ENCODE measurements around the gene CRTAC1.

Gene CRTAC1

DNA sequence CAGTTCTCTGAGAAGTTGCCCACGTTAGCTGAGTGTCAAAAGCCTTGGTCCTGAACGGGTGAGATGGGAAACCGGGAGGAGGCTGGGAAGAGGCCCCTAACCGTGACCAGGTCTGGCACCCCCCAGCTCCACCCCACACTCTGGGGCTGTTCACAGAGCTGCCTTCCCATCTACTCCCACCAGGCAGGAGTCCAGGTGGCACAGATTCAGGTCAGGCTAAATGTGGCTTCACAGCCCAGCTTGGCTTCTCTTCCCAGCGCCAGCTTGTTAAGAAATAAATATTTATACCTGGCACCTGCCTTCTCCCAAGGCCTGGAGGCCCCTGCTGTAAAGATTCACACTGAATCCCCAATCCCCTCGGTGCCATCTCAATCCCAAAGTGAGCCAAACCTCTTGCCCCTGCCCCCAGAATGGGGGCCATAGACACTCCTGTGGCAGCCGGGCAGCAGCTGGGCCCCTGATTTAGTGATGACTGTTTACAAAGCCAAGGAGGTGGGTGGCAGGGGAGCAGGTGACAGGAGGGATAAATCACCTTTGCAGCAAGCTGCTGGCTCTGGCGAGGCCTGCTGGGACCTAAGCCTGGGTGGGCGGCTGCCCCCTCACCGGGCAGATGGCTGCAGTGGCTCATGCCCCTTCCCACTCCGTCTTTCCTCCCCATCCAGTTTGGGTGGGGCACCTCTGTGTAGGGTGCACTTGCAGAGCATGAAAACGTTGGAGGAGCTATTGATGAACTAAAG lies 108.2 kb downstream of the CRTAC1 start:
- H3K36me3 ChIP-seq, result no peaks in the 10 kb centered on the region
- H3K4me3 ChIP-seq (ENCODE audit: low read depth, low read length), result no peak overlapping the region
- peak; percentile 48 for DNase-seq
- no peaks in the 10 kb centered on the region for H3K27me3 ChIP-seq (ENCODE audit: insufficient read depth, low read depth, severe bottlenecking)
- H3K27ac ChIP-seq, result 0 out of 2 replicates have a peak overlapping the region, but pooled peaks have one; percentile 7
- TF ChIP-seq, protein P1, sequence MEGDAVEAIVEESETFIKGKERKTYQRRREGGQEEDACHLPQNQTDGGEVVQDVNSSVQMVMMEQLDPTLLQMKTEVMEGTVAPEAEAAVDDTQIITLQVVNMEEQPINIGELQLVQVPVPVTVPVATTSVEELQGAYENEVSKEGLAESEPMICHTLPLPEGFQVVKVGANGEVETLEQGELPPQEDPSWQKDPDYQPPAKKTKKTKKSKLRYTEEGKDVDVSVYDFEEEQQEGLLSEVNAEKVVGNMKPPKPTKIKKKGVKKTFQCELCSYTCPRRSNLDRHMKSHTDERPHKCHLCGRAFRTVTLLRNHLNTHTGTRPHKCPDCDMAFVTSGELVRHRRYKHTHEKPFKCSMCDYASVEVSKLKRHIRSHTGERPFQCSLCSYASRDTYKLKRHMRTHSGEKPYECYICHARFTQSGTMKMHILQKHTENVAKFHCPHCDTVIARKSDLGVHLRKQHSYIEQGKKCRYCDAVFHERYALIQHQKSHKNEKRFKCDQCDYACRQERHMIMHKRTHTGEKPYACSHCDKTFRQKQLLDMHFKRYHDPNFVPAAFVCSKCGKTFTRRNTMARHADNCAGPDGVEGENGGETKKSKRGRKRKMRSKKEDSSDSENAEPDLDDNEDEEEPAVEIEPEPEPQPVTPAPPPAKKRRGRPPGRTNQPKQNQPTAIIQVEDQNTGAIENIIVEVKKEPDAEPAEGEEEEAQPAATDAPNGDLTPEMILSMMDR (IDR thresholded peaks at IDR 0.05; ENCODE audit: low read depth, low read length), result no peak
- H3K9me3 ChIP-seq (ENCODE audit: severe bottlenecking), result peaks cover 2% of the 10 kb centered on the region

DNA sequence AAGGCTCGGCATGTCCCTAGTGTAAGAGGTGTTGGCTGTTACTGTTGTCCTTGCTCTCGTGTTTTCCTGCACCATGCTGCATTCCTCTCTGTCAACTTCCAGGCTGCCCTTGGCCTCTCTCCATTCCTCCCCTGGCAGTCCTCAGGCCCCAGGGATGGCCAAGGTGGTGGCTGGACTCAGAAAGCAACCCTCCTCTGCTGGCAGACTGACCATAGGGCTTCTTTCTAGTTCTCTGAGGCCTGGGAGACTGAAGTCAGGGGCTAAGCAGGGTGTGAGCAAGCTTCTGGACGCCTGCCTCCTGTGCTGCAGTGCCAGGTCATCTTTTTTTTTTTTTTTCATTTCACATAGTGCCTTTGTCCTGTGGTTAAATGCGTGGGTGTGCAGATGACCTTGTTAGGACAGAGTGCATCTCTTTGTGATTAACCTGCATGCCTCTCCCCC lies 108.8 kb downstream of the CRTAC1 start:
- no peak overlapping the region for H3K4me3 ChIP-seq (ENCODE audit: low read depth, low read length)
- peaks cover 2% of the 10 kb centered on the region for H3K9me3 ChIP-seq (ENCODE audit: severe bottlenecking)
- no peaks in the 10 kb centered on the region for H3K27me3 ChIP-seq (ENCODE audit: insufficient read depth, low read depth, severe bottlenecking)
- DNase-seq, result no peak
- TF ChIP-seq, protein P1 (IDR thresholded peaks at IDR 0.05; ENCODE audit: low read depth, low read length), result no peak
- no peaks in the 10 kb centered on the region for H3K36me3 ChIP-seq
- no peak overlapping the region for H3K27ac ChIP-seq

DNA sequence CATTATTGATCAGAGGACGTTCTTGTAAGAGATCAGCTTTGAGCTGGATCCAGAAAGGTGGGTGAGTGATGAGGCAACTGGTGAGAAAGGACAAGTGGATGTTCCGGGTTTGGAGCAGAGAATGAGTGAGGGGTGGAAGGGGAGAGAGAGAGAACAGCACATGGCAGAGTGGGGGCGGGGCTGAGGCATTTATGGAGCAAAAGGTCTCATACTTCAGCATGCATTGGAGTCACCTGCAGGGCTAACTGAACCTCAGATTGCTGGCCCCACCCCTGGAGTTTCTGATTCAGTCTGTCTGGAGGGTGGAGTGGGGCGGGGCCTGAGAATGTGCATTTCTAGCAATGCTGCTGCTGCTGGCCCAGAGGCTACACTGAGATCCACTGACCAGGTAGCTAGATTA lies 109.6 kb downstream of the CRTAC1 start:
- DNase-seq, result no peak
- Histone ChIP-seq H3K4me3 (ENCODE audit: low read depth, low read length) (no peak overlapping the region), H3K27ac (no peak overlapping the region), H3K9me3 (ENCODE audit: severe bottlenecking) (peaks cover 2% of the 10 kb centered on the region), H3K36me3 (no peaks in the 10 kb centered on the region), H3K27me3 (ENCODE audit: insufficient read depth, low read depth, severe bottlenecking) (no peaks in the 10 kb centered on the region)
- TF ChIP-seq, protein P1 (IDR thresholded peaks at IDR 0.05; ENCODE audit: low read depth, low read length), result no peak

DNA sequence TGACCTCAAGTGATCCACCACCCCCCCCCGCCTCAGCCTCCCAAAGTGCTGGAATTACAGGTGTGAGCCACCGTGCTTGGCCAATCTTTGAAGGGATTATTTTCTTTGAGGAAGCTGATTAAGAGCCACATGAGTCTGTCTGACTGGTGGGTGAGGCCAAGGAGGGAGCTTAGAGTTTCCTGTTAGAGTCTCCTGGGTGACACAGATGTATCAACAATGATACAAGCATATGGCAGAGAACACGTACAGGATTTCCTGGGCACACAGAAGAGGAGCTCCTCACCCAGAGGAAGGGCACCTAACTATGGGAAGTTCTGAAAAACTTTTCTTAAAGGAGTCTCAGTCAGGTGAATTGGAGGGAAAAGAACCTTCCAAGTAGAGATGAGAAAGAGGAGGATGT lies 111.4 kb downstream of the CRTAC1 start:
- H3K27ac ChIP-seq, result no peak overlapping the region
- H3K36me3 ChIP-seq, result no peaks in the 10 kb centered on the region
- no peaks in the 10 kb centered on the region for H3K27me3 ChIP-seq (ENCODE audit: insufficient read depth, low read depth, severe bottlenecking)
- H3K9me3 ChIP-seq (ENCODE audit: severe bottlenecking), result peaks cover 2% of the 10 kb centered on the region
- peak; percentile 46 for DNase-seq
- TF ChIP-seq, protein P1 (IDR thresholded peaks at IDR 0.05; ENCODE audit: low read depth, low read length), result no peak
- no peak overlapping the region for H3K4me3 ChIP-seq (ENCODE audit: low read depth, low read length)

DNA sequence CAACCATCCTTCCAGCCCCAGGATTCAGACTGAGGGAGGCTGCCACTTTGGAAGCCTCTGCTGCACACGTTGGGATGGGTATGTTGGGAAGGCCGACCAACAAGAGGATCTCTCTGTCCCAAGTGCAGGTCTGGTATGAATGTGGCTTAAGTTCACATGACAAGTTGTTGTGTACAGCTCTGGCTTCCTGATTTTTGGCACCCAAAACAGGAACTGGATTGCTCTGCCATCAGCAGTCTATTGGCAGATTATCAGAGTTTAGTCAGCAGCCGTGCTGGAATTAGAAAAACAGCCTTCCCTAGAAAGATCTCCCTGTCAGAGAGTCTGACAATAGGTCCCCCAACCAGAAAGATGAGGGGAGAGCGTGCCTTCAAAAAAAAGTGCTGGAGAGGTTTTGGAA lies 113.8 kb downstream of the CRTAC1 start:
- Histone ChIP-seq H3K27ac (no peak overlapping the region), H3K4me3 (ENCODE audit: low read depth, low read length) (no peak overlapping the region), H3K9me3 (ENCODE audit: severe bottlenecking) (peaks cover 2% of the 10 kb centered on the region), H3K36me3 (no peaks in the 10 kb centered on the region), H3K27me3 (ENCODE audit: insufficient read depth, low read depth, severe bottlenecking) (no peaks in the 10 kb centered on the region)
- DNase-seq, result no peak
- TF ChIP-seq, protein P1 (IDR thresholded peaks at IDR 0.05; ENCODE audit: low read depth, low read length), result no peak

All from WERI-Rb-1 (cell line).